ENCODE results near the gene LBHD2.

The LBHD2 gene

GRCh38 chr14:103137689-103138300 lies 53.8 kb downstream of the LBHD2 start:
- H3K9ac ChIP-seq (ENCODE audit: low read length), result no peak overlapping the region
- peak overlapping the region; percentile 39 for H2BK12ac ChIP-seq (ENCODE audit: low read length)
- H3K27me3 ChIP-seq (ENCODE audit: insufficient read depth, low read length), result no peaks in the 10 kb centered on the region
- H3K4me1 ChIP-seq (ENCODE audit: control insufficient read depth in 1 of 2, insufficient read depth in 2 of 2, low read length in 2 of 2), result peaks cover 25 to 37% of the 10 kb centered on the region in 2 experiments
- H2BK120ac ChIP-seq (ENCODE audit: insufficient read depth, low read length, poor library complexity), result peak overlapping the region; percentile 3
- peak overlapping the region; percentile 77 for H4K91ac ChIP-seq (ENCODE audit: low read depth, low read length)
- WGBS (ENCODE audit: extremely low coverage, insufficient coverage, insufficient read length), result no CpG with 5 or more reads among the region's 22 CpGs
- peak overlapping the region; percentile 6 for H2BK5ac ChIP-seq (ENCODE audit: low read depth, low read length, poor library complexity)
- no peak overlapping the region for H3K4ac ChIP-seq (ENCODE audit: low read depth, low read length)
- peak overlapping the region; percentile 61 for H2AK5ac ChIP-seq (ENCODE audit: low read length)
- H3K23ac ChIP-seq (ENCODE audit: low read length), result no peak overlapping the region
- peak; percentile 64 to 72 for DNase-seq
- H3K79me2 ChIP-seq (ENCODE audit: control insufficient read depth, insufficient read depth, low read length, poor library complexity), result peaks cover 4% of the 10 kb centered on the region
- H4K12ac ChIP-seq (ENCODE audit: low read depth, low read length), result peak overlapping the region; percentile 64
- peaks cover 8% of the 10 kb centered on the region in 2 experiments for H3K36me3 ChIP-seq (ENCODE audit: control insufficient read depth in 1 of 2, insufficient read depth in 2 of 2, low read length in 2 of 2)
- peaks cover 2% of the 10 kb centered on the region for H3K9me3 ChIP-seq (ENCODE audit: insufficient read depth, low read depth, low read length)
- H3K27ac ChIP-seq (ENCODE audit: low read depth, low read length), result peak overlapping the region; percentile 2
- peak overlapping the region; percentile 61 for H3K18ac ChIP-seq (ENCODE audit: low read length)
- no peak overlapping the region for H3K4me2 ChIP-seq (ENCODE audit: low read length)
- peak overlapping the region; percentile 61 for H2AFZ ChIP-seq (ENCODE audit: insufficient read depth, low read length, poor library complexity)
- peak overlapping the region; percentile 43 for H4K8ac ChIP-seq (ENCODE audit: low read depth, low read length)
- no peak overlapping the region for H3K4me3 ChIP-seq (ENCODE audit: low read depth, low read length)
- H3K14ac ChIP-seq (ENCODE audit: low read length), result peak overlapping the region; percentile 42
- peaks cover 25% of the 10 kb centered on the region for H3K79me1 ChIP-seq (ENCODE audit: low read length)

- Histone ChIP-seq H3K4me1 (ENCODE audit: control insufficient read depth in 1 of 2, insufficient read depth in 2 of 2, low read length in 2 of 2) (peaks cover 25 to 36% of the 10 kb centered on the region in 2 experiments), H3K36me3 (ENCODE audit: control insufficient read depth in 1 of 2, insufficient read depth in 2 of 2, low read length in 2 of 2) (peaks cover 4 to 8% of the 10 kb centered on the region in 2 experiments), H3K27ac (ENCODE audit: low read depth, low read length) (peak overlapping the region; percentile 2), H3K79me2 (ENCODE audit: control insufficient read depth, insufficient read depth, low read length, poor library complexity) (peaks cover 4% of the 10 kb centered on the region), H3K23ac (ENCODE audit: low read length) (no peak overlapping the region), H2AK5ac (ENCODE audit: low read length) (peak overlapping the region; percentile 6), H2BK5ac (ENCODE audit: low read depth, low read length, poor library complexity) (peak overlapping the region; percentile 42), H3K9ac (ENCODE audit: low read length) (no peak overlapping the region), H4K8ac (ENCODE audit: low read depth, low read length) (peak overlapping the region; percentile 71), H3K4me3 (ENCODE audit: low read depth, low read length) (no peak overlapping the region), H3K4me2 (ENCODE audit: low read length) (peak overlapping the region; percentile 43), H3K79me1 (ENCODE audit: low read length) (peaks cover 25% of the 10 kb centered on the region), H2BK120ac (ENCODE audit: insufficient read depth, low read length, poor library complexity) (peak overlapping the region; percentile 3), H3K18ac (ENCODE audit: low read length) (peak overlapping the region; percentile 61), H2BK12ac (ENCODE audit: low read length) (peak overlapping the region; percentile 3), H3K4ac (ENCODE audit: low read depth, low read length) (peak overlapping the region; percentile 37), H3K27me3 (ENCODE audit: insufficient read depth, low read length) (no peaks in the 10 kb centered on the region), H3K9me3 (ENCODE audit: insufficient read depth, low read depth, low read length) (peaks cover 2% of the 10 kb centered on the region), H4K91ac (ENCODE audit: low read depth, low read length) (peak overlapping the region; percentile 77), H2AFZ (ENCODE audit: insufficient read depth, low read length, poor library complexity) (peak overlapping the region; percentile 61), H4K12ac (ENCODE audit: low read depth, low read length) (peak overlapping the region; percentile 37), H3K14ac (ENCODE audit: low read length) (peak overlapping the region; percentile 4)
- no CpG with 5 or more reads among the region's 66 CpGs for WGBS (ENCODE audit: extremely low coverage, insufficient coverage, insufficient read length)
- DNase-seq, result peak; percentile 67 to 77
Observed at GRCh38 chr14:103138301-103139131, 54.5 kb downstream of the LBHD2 start.

GRCh38 chr14:103139132-103140025 lies 55.4 kb downstream of the LBHD2 start:
- Histone ChIP-seq H2BK120ac (ENCODE audit: insufficient read depth, low read length, poor library complexity) (peak overlapping the region; percentile 92), H2AFZ (ENCODE audit: insufficient read depth, low read length, poor library complexity) (peak overlapping the region; percentile 61), H3K9me3 (ENCODE audit: insufficient read depth, low read depth, low read length) (peaks cover 2% of the 10 kb centered on the region), H3K18ac (ENCODE audit: low read length) (peak overlapping the region; percentile 71), H4K8ac (ENCODE audit: low read depth, low read length) (peak overlapping the region; percentile 71), H3K4me2 (ENCODE audit: low read length) (peak overlapping the region; percentile 43), H3K27me3 (ENCODE audit: insufficient read depth, low read length) (no peaks in the 10 kb centered on the region), H3K27ac (ENCODE audit: low read depth, low read length) (peak overlapping the region; percentile 21), H2AK5ac (ENCODE audit: low read length) (no peak overlapping the region), H3K9ac (ENCODE audit: low read length) (no peak overlapping the region), H3K4me1 (ENCODE audit: control insufficient read depth in 1 of 2, insufficient read depth in 2 of 2, low read length in 2 of 2) (peaks cover 25 to 36% of the 10 kb centered on the region in 2 experiments), H3K79me2 (ENCODE audit: control insufficient read depth, insufficient read depth, low read length, poor library complexity) (peaks cover 4% of the 10 kb centered on the region), H4K12ac (ENCODE audit: low read depth, low read length) (peak overlapping the region; percentile 22), H3K36me3 (ENCODE audit: control insufficient read depth in 1 of 2, insufficient read depth in 2 of 2, low read length in 2 of 2) (peaks cover 0 to 2% of the 10 kb centered on the region in 2 experiments), H2BK5ac (ENCODE audit: low read depth, low read length, poor library complexity) (peak overlapping the region; percentile 55), H3K4me3 (ENCODE audit: low read depth, low read length) (no peak overlapping the region), H3K14ac (ENCODE audit: low read length) (peak overlapping the region; percentile 78), H3K23ac (ENCODE audit: low read length) (no peak overlapping the region), H3K79me1 (ENCODE audit: low read length) (peaks cover 25% of the 10 kb centered on the region), H4K91ac (ENCODE audit: low read depth, low read length) (peak overlapping the region; percentile 72), H2BK12ac (ENCODE audit: low read length) (peak overlapping the region; percentile 21), H3K4ac (ENCODE audit: low read depth, low read length) (no peak overlapping the region)
- WGBS (ENCODE audit: extremely low coverage, insufficient coverage, insufficient read length), result no CpG with 5 or more reads among the region's 29 CpGs
- DNase-seq, result peak in 1 of 2 donors; percentile 46

Measured in trophoblast cell (in vitro differentiated cells and primary cell).